Renal cortex interstitium (tissue), 11 donors: Measurements from ENCODE around the gene MAT2A. TPM values are rescaled to one million over a fixed set of nuclear protein-coding genes. Genes with fewer than 3 reads are reported as not detected.
"Not testable (repeated sequence)": the region's sequence is repeated elsewhere in the genome, so short reads cannot be mapped to it uniquely, and the experiment has no call there.

Experiments used
- DNase-seq, 11 donors: peaks; one replicate each; pipeline ENCODE4 v3.0.0-alpha.2; 2013; ENCODE audit warnings: low read depth in 9 of 11, low spot score in 4 of 11; ENCODE audit errors: extremely low read depth in 1 of 11
- polyA plus RNA-seq, 3 donors: library from polyadenylated mRNA; unstranded; fragments of 120-200 nt; gene quantifications; one replicate each; pipeline ENCODE4 v1.2.1, GENCODE V29; 2013; ENCODE audit not compliant: insufficient read length in 3 of 3

Gene MAT2A
- polyA plus RNA-seq, 3 donors = 339 to 393 (median 381) TPM

DNA sequence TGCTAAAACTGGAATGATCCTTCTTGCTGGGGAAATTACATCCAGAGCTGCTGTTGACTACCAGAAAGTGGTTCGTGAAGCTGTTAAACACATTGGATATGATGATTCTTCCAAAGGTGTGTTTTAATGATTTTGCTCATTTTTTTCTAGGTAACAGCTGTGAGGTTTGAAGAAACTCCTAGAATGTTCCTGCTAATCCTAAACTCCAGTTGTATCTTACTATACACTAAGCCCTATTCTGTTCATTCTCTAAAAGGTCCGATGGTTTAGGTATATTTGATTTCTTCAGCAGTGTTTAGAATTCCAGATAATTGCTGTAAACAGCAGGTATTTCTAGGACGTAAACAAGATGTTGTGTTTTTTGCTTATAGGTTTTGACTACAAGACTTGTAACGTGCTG, 2.3 kb downstream of the MAT2A start:
- no peak for DNase-seq

DNA sequence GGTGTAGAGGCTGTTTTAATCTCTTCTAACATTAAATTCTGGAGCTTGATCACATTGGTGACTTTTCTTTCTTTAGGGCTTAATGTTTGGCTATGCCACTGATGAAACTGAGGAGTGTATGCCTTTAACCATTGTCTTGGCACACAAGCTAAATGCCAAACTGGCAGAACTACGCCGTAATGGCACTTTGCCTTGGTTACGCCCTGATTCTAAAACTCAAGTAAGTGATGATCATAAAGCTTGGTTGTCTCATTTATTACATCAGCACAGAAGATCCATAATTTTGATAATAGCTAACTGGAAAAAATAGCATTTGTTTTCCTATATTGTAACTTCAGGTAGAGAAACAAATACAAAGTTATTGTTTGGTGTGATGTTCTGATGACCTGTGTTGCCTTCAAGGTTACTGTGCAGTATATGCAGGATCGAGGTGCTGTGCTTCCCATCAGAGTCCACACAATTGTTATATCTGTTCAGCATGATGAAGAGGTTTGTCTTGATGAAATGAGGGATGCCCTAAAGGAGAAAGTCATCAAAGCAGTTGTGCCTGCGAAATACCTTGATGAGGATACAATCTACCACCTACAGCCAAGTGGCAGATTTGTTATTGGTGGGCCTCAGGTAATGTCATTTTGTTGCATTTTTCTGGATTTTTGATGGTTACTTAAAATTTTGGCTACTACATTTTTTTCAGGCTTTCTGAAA, 2.9 kb downstream of the MAT2A start:
- no peak for DNase-seq

DNA sequence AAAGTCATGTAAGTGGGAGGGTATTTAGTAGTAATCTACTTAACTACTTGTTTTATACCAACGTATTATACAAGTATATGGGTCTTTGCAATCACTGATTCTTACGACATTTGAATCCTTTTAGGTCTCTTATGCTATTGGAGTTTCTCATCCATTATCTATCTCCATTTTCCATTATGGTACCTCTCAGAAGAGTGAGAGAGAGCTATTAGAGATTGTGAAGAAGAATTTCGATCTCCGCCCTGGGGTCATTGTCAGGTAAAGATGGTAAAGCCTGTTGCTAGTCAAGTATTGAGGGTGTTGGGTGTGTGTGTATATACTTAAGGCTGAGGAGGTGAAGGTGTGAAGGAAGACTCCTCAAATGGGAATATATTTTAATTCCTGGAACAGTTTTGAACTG, 3.8 kb downstream of the MAT2A start:
- DNase-seq = no peak

DNA sequence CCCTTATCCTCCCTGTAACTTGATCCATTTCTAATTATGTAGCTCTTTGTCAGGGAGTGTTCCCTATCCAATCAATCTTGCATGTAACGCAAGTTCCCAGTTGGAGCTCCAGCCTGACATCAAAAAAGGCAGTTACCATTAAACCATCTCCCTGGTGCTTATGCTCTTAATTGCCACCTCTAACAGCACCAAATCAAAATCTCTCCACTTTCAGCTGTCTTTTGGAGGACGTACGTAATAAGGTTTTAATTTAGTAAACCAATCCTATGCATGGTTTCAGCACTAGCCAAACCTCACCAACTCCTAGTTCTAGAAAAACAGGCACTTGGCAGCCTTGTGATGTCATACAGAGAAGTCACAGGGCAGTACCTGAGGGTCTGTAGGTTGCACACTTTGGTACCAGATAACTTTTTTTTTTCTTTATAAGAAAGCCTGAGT, 5.3 kb downstream of the MAT2A start:
- DNase-seq = not testable (repeated sequence)

DNA sequence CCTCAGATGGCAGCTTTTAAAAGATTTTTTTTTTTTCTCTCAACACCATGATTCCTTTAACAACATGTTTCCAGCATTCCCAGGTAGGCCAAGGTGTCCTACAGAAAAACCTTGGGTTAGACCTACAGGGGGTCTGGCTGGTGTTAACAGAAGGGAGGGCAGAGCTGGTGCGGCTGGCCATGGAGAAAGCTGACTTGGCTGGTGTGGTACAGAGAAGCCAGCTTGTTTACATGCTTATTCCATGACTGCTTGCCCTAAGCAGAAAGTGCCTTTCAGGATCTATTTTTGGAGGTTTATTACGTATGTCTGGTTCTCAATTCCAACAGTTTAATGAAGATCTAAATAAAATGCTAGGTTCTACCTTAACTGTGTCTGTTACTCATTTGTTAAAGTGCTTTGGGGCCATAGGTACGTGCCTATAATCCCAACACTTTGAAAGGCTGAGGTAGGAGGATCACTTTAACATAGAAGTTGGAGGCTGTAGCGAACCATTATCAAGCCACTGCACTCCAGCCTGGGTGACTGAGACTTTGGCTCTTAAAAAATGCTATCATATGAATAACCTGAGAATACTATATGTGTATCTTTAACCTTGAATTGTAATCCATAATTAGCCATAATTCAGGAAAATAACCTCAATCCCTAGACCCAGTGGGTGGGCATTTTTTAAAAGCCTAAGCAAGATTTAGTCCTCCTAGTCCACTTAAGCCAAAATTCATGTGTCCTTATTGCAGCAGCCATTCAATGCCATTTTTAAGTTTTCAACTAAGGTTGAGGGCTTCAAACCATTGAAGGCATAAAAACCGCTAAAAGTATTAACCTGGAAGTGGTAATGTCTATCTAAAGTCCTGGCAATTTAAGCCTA, 6.2 kb downstream of the MAT2A start:
- not testable (repeated sequence) for DNase-seq

DNA sequence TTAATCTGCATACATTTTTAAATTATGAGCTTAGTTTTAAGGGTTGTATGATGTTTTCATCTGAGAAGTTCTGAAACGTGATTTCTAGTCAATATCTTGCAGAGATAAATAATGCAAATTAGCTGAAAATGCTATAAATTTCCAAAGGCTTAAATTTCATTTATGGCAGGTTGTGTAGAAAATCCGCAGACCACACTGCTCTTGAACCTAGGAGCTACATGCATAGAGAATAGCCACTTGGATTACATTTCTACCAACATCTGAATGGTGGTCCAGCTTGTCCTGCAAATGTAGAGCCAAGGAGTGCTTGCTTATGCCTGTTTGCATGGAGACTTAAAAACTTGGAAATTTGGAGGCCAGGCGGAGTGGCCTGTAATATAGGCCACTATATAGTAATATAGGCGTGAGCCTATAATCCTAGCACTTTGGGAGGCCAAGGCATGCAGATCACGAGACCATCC, 6.8 kb downstream of the MAT2A start:
- DNase-seq = no peak

DNA sequence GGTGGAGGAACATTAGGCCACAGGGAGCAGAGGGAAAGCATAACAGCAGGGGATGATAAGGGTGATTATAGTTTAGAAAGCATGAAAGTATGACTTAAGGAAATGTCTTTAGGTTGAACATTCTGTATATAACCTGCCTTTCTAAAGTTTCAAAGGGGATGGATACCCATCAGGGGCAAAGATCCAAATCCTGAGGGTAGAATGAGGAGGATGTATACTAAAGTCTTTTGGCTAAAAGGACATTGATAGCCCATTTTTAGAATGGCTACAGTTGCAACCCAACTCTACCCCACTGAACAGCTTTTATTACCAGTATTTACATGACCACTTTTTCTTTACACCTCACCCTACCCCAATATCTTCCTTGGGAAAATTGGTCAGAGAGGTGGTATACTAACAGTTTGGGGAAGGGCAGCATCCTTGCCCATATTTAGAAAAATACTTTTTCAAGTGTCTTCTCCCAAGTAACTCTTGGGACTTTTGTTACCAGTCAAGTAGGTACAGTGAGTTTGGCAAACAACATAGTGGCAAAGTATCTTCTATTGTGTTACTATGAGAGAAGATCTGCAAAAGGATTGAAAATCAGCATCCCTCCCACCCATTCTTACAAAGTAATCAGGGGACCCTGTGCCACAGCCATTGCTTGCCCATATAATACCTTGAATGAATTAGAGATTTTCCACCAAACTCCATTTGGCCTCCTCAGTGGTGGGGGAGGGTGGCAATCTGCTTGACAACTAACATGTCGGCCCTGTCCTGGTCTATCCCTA, 8.3 kb downstream of the MAT2A start:
- DNase-seq = no peak

DNA sequence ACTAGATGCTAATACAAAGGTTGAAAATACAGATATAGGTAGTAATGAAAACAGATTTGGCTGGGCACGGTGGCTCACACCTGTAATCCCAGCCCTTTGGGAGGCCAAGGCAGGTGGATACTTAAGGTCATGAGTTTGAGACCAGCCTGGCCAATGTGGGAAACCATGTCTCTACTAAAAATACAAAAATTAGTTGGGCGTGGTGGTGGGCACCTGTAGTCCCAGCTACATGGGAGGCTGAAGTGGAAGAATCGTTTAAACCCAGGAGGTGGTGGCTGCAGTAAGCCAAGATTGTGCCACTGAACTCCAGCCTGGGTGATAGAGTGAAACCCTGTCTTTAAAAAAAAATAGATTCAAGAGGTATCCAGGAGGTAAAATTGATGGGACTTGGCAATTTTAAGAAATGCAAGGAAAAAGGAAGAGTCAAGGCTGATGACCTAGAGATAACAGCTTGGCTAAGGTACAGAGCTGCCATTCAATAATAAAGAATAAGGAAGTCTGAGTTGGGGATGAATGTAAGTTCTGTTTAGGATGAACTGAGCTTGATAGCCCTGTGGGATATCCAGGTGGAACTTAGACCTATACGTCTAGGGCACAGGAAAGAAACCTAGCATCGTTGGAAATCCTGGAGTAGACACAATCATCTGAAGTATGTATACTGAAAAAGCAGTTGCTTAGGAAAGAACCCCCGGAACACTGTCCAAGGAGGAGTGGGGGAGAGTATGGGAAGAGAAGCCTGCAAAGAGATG, 9.1 kb downstream of the MAT2A start:
- no peak for DNase-seq

DNA sequence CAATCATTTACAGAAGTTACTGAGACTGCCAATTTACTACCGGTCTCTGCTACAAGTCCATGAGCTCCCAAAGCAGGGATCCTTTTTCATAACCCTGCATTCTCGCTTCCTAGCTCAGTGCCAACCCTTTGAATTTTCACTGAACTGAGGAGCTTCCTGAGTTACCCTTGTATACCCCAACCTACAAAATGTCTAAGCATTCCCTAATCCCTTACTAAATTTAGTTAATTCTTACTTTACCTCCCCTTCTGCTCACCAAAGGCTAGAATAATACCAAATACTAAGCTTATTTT, 9.6 kb downstream of the MAT2A start:
- no peak for DNase-seq

DNA sequence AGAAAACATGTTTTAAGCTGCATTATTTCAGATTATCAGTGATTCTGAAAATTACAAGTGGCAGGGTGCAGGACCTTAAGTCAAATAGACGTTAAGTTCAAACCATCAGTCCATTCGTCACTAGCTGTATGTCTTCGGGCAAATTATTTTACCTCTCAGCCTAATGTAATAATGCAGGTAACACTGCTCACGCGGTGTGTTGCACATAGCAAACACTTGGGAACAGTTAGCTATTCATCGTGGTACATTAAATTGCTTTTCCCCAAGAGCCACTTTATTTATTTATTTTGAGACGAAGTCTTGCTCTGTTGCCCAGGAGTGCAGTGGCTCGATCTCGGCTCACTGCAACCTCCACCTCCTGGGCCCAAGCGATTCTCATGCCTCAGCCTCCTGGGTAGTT, 10.1 kb downstream of the MAT2A start:
- no peak for DNase-seq

DNA sequence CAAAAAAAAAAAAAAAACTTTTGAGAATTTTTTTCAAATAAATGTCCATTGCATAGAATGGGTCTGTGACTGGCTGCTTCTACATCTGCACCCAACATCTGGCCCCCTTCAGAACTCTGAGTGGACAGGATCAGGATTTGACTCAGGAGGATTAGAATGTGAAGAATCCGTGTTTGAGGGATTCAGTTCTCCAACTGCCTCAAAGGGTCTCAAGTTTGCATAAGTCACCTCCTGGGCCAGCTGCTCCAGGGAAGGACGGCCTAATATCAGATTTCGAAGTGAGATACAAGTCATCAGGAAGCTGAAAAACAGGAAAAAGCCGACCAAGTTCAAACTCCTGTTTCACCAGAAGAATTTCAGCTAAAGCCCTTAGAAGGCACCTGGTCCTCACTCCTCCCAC, 10.9 kb downstream of the MAT2A start:
- peak in 1 of 11 donors; percentile 33 for DNase-seq

DNA sequence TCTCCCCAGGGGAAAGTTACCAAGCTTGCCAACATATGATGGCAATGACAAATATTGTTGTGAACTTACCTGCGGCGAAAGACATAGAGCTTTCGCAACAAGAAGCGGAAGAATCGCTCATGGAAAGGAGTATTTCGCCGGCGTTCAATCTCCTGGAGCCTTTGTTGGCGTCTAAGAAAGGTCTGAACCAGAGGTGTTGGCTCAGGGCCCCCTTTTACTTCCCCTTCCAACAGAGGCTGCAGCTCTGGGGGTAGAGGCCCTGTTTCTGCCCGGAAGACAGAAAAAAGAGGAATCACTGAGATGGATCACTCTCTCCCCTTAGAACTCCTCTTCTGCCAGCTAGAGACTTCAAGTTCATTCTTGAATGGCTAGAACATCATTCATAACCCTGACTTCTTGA, 11.5 kb downstream of the MAT2A start:
- no peak for DNase-seq

DNA sequence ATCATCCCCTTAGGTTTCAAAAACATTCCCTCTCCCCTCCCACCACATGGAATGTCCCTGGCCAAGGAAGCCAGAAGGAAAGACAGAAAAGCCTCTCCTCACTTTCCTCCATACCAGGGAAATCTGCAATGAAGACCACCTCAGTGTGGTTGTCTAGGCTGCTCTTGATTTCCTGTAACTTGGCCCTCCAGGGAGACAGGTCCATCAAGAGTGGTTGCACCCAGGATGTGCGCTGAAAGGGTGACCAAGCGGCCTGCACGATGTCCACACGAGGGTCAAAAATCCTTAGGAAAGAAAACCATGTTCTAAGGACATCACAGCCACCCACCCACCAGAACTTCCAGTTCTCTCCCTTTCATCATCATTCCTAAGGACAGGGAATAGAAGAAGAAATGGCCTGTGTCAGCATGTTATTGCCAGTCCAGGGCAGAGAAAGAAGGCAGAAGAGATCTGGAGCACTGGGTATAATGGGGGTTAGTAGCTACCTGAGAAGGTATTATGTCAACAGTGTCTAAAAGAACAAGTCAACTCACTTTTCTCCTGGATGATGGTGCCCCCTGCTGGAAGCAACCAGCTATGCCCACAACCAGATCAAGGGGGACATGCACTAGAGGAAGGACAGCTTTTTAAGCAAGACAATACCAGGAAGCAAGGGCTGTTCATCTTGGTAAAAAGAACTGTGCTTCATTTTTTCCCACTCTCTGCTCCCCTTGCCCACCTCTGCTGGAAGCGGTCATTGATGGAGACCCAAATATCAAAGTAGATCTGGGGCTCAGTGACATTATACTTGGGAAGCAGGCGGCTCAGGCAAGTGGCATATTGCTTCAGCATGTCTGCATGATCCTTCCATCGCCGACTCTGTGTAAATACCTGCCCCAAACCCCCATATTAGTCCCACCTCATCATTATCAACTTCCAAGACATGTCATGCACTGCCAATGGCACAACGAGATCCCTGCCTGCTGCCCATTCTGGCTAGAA, 13.0 kb downstream of the MAT2A start:
- DNase-seq = peak in 6 of 11 donors; percentile 64 to 84 (median 70)

DNA sequence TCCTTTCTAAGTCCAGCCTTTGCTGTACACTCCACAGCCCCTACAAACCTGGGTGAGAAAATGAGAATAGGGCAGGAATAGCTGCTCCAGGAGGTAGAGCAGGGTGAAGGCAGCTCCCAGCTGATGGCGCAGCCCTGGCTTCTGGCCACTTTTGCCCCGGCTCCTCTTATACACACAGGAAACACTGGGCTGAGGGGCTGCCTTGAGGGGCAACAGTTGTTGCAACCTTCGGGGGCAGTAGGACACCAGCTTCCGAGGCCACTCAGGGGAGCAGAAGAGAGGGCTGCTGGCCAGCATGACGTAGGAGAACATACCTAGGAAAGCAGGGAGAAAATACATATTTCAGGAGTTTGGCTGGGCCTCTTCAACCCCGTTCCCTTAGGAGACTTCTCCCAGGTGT, 14.2 kb downstream of the MAT2A start:
- no peak for DNase-seq

DNA sequence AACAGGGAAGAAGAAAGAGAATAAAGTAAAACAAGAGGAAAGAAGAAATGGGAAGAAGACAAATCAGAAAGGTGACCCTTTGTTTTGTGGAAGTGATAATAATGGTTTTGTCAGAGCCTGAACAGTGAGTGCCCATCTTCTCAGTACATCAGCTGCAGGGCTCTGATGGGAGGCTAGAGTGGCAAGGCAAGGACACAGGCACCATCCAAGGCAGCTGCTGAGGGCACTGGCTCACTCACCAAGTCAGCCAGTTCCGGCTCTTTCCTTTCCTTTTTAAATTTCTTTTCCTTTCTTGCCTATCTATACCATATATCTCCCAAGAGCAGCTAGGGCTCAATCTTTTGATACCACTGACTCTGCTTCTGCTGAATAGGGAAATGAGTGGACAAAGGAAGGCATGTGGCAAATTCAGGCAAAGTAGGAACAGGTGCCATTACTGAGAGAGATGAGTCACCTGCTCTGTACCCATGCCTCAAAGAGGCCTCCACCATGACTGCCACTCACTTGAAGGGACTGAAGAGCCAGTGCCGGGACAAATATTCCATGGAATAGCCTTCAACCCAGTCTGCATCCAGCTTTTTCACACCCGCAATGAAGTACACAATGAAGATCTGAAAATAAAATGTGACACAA, 16.1 kb downstream of the MAT2A start:
- no peak for DNase-seq

DNA sequence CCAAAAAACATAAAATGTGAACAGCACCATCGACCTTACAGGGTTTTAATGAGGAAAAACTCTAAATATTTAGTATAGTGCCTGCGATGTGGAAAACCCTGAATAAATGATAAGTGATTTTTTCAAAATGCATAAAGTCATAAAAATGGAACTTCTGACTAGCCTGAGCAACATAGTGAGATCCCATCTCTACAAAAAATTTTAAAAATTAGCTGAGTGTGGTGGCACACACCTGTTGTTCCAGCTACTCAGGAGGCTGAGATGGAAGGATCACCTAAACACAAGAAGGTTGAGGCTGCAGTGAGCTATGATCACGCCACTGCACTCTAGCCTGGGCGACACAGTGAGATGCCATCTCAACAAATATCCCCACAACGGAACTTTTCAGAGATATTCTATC, 18.2 kb downstream of the MAT2A start:
- DNase-seq = no peak

DNA sequence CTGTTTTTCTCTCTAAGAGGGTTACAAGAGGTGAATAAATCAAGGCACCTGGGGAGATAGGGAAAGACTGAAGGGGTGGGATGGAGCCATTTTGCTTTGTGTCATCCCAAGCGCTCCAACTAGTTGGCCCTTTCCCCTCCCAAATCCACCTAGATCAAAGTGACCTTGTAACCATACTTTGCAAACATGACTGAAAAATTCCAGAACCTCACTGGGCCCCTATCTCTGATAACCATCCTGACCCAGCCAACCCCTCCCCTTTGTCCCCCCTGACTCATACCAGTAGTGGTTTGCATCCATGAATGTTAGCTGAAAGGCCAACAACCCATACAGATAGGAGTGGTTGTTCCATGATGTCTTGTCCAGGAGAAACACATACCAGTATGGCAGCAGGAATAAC, 19.2 kb downstream of the MAT2A start:
- no peak for DNase-seq

DNA sequence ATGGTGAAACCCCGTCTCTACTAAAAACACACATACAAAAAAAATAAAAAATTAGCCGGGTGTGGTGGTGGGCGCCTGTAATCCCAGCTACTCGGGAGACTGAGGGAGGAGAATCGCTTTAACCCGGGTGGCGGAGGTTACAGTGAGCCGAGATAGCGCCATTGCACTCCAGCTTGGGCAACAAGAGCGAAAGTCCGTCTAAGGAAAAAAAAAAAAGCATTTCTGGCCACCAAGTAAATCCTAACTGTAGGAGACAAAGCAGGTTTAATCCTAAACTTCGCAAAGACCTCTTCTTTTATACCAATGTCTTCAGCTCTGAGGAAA, 21.4 kb downstream of the MAT2A start:
- not testable (repeated sequence) for DNase-seq
